HG02938 (cell line): ENCODE data around the gene CIROP.

Experiments
- ATAC-seq: cut with Tn5 transposase; IDR thresholded peaks from one replicate; pipeline ENCODE4 v1.9.1; 2021; ENCODE audit warnings: mild to moderate bottlenecking, moderate library complexity; ENCODE audit not compliant: unreplicated experiment

CIROP gene, protein sequence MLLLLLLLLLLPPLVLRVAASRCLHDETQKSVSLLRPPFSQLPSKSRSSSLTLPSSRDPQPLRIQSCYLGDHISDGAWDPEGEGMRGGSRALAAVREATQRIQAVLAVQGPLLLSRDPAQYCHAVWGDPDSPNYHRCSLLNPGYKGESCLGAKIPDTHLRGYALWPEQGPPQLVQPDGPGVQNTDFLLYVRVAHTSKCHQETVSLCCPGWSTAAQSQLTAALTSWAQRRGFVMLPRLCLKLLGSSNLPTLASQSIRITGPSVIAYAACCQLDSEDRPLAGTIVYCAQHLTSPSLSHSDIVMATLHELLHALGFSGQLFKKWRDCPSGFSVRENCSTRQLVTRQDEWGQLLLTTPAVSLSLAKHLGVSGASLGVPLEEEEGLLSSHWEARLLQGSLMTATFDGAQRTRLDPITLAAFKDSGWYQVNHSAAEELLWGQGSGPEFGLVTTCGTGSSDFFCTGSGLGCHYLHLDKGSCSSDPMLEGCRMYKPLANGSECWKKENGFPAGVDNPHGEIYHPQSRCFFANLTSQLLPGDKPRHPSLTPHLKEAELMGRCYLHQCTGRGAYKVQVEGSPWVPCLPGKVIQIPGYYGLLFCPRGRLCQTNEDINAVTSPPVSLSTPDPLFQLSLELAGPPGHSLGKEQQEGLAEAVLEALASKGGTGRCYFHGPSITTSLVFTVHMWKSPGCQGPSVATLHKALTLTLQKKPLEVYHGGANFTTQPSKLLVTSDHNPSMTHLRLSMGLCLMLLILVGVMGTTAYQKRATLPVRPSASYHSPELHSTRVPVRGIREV

GRCh38 chr14:23104591-23105347 is at the start of gene CIROP:
Gene CIROP, minus strand, starts transcription at chr14:23104989. Its CDS starts 69 bp downstream, at chr14:23104920.
- no peak for ATAC-seq

- no peak for ATAC-seq
These were observed 49.3 kb upstream of the CIROP start for GRCh38 chr14:23153851-23154796.

GRCh38 chr14:23151342-23151741 is 46.6 kb upstream of the CIROP start:
- no peak for ATAC-seq

- no peak for ATAC-seq
These were observed 45.0 kb upstream of the CIROP start for GRCh38 chr14:23149745-23150144.

- no peak for ATAC-seq
These were observed 43.9 kb upstream of the CIROP start for GRCh38 chr14:23148591-23149249.

DNA sequence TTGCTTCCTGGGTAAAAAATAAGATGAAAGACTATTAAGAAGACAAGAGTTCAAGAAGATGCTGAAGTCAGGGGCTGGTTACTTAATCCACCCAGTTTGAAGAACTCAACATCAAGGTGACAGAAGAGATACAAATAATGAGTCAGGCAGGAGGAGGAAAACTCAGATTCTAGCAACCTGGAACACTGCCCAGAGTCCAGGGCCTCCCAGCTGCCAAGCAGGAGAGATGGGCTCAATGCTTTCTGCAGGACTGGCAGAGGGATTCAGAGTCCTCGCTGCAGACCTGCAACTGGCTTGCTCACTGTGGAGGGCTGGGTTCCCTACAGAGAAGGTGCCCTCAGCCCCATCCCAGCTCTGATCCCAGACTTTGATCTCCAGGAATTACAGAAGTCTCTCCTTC is 42.9 kb upstream of the CIROP start:
- ATAC-seq, result no peak

GRCh38 chr14:23146980-23147379 is 42.2 kb upstream of the CIROP start:
- no peak for ATAC-seq

GRCh38 chr14:23146351-23146910 is 41.6 kb upstream of the CIROP start:
- no peak for ATAC-seq

GRCh38 chr14:23145794-23146350 is 41.1 kb upstream of the CIROP start:
- ATAC-seq, result no peak

- no peak for ATAC-seq
These were observed 39.1 kb upstream of the CIROP start for GRCh38 chr14:23143911-23144310.

- no peak for ATAC-seq
These were observed 38.0 kb upstream of the CIROP start for GRCh38 chr14:23142826-23143225.

DNA sequence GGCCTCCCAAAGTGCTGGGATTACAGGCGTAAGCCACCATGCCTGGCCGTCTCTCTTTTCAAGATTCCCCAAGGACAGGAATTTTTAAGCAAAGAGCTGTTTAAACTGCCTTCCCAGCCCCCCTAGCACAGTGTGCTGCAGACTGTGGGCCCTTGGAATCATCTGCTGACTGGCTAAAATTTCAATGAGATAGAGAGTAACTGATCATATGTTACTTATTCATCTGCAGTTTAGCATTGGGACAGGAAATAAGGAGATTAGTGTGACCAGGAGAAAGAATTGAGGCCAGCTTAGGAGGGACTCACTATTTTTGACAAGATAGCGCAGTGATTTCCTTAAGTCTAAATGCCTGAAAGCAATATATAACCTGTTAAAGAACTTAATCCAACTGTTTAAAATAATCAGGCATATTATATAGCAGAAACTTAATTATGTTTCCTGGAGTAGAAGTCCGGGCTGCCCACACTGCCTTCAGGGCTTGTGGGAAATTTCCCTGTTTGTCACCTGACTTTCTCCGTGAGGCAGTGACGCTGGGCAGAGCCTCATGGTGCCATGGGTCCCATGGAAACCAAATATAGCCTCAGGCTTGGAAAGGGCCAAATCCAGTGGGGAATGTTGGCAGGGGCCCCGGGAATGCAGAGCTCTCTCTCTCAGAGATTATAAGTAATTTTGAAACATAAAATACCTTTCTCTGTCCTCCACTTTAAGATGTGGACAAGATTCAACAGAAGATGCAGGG is 37.1 kb upstream of the CIROP start:
- no peak for ATAC-seq

GRCh38 chr14:23140371-23140770 is 35.6 kb upstream of the CIROP start:
- no peak for ATAC-seq

- ATAC-seq, result no peak
These were observed 35.1 kb upstream of the CIROP start for GRCh38 chr14:23139874-23140273.

GRCh38 chr14:23137813-23138535 is 33.2 kb upstream of the CIROP start:
- no peak for ATAC-seq

- no peak for ATAC-seq
These were observed 32.5 kb upstream of the CIROP start for GRCh38 chr14:23137192-23137812.

GRCh38 chr14:23136566-23137133 is 31.9 kb upstream of the CIROP start:
- ATAC-seq, result no peak
